PC-3 (cell line): ENCODE data around the gene DNAH7.

Experiments used
- EZH2 ChIP-seq: fragments of 300-600 bp; sonication (generic); IDR thresholded peaks from one replicate; pipeline ENCODE4 v1.6.1; 2017; ENCODE audit warnings: antibody characterized with exemption, mild to moderate bottlenecking, low read length; ENCODE audit not compliant: unreplicated experiment
- EZH2phosphoT487 ChIP-seq: fragments of 300-600 bp; sonication (generic); IDR thresholded peaks from 2 replicates; pipeline ENCODE4 v1.6.1; 2018; ENCODE audit warnings: mild to moderate bottlenecking, antibody characterized with exemption, low read length, borderline replicate concordance
- TF ChIP-seq, protein P1 (sequence below): fragments of 300-600 bp; sonication (generic); conservative IDR thresholded peaks from 2 replicates; pipeline ENCODE4 v1.5.1; 2017; ENCODE audit warnings: antibody characterized with exemption, low read depth, mild to moderate bottlenecking, low read length

DNA sequence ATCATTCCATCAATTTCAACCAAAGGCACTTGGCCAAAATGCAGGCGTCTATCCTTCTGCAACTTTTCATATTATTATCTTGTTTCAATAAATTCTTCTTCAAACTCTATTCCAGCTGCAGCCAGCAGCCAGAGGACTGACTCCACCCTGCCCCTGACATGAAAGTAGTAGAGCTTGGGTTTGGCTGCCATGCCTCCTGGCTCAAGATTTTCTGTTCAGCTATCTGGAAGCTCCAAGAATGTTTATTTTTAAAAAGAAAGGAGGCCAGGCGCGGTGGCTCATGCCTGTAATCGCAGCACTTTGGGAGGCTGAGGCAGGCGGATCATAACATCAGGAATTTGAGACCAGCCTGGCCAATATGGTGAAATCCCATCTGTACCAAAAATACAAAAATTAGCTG is 4.9 kb downstream of the DNAH7 start:
- TF ChIP-seq, protein P1, sequence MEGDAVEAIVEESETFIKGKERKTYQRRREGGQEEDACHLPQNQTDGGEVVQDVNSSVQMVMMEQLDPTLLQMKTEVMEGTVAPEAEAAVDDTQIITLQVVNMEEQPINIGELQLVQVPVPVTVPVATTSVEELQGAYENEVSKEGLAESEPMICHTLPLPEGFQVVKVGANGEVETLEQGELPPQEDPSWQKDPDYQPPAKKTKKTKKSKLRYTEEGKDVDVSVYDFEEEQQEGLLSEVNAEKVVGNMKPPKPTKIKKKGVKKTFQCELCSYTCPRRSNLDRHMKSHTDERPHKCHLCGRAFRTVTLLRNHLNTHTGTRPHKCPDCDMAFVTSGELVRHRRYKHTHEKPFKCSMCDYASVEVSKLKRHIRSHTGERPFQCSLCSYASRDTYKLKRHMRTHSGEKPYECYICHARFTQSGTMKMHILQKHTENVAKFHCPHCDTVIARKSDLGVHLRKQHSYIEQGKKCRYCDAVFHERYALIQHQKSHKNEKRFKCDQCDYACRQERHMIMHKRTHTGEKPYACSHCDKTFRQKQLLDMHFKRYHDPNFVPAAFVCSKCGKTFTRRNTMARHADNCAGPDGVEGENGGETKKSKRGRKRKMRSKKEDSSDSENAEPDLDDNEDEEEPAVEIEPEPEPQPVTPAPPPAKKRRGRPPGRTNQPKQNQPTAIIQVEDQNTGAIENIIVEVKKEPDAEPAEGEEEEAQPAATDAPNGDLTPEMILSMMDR, result no peak
- TF ChIP-seq EZH2phosphoT487 (no peak), EZH2 (no peak)
